Myocyte (in vitro differentiated cells): ENCODE measurements around the gene DUSP22. TPM values are rescaled to one million over a fixed set of nuclear protein-coding genes. Genes with fewer than 3 reads are reported as not detected.

Experiments used
- DNase-seq: peaks from one replicate; pipeline ENCODE4 v3.0.0-alpha.2; 2012; ENCODE audit warnings: low read depth
- total RNA-seq: library from RNA; depleted of rRNA; stranded (reverse); fragments of >200 nt; gene quantifications from 2 replicates; pipeline ENCODE4 v1.2.3, GENCODE V29; 2014

DUSP22 gene
- total RNA-seq, 1 donor from 2014 or later: 46.4 TPM

GRCh38 chr6:308768-309167 is 16.5 kb downstream of the DUSP22 start:
- DNase-seq: no peak

- DNase-seq: no peak
Observed at GRCh38 chr6:309947-310346, 17.7 kb downstream of the DUSP22 start.

- no peak for DNase-seq
Observed at GRCh38 chr6:310671-311070, 18.4 kb downstream of the DUSP22 start.

GRCh38 chr6:311679-312220 is 19.5 kb downstream of the DUSP22 start:
- DNase-seq: no peak

- DNase-seq: no peak
Observed at GRCh38 chr6:313087-313486, 20.8 kb downstream of the DUSP22 start.

GRCh38 chr6:313917-314316 is 21.6 kb downstream of the DUSP22 start:
- no peak for DNase-seq

- no peak for DNase-seq
Observed at GRCh38 chr6:314377-314776, 22.1 kb downstream of the DUSP22 start.

GRCh38 chr6:315226-315625 is 22.9 kb downstream of the DUSP22 start:
- DNase-seq: no peak

GRCh38 chr6:315921-316752 is 23.9 kb downstream of the DUSP22 start:
- peak; percentile 36 for DNase-seq

GRCh38 chr6:316753-317038 is 24.4 kb downstream of the DUSP22 start:
- DNase-seq: no peak

GRCh38 chr6:317060-317447 is 24.8 kb downstream of the DUSP22 start:
- no peak for DNase-seq

- DNase-seq: no peak
Observed at GRCh38 chr6:317448-318144, 25.3 kb downstream of the DUSP22 start.

GRCh38 chr6:318243-318890 is 26.1 kb downstream of the DUSP22 start:
- no peak for DNase-seq

- DNase-seq: no peak
Observed at GRCh38 chr6:319177-320131, 27.2 kb downstream of the DUSP22 start.

GRCh38 chr6:320351-321157 is 28.3 kb downstream of the DUSP22 start:
- no peak for DNase-seq

GRCh38 chr6:321158-321438 is 28.8 kb downstream of the DUSP22 start:
- no peak for DNase-seq

GRCh38 chr6:321536-322258 is 29.4 kb downstream of the DUSP22 start:
- no peak for DNase-seq

GRCh38 chr6:322259-322930 is 30.1 kb downstream of the DUSP22 start:
- DNase-seq: no peak
